Measurements from ENCODE around the gene SNAP25.

SNAP25 gene

GRCh38 chr20:10350188-10350842 lies 131.7 kb downstream of the SNAP25 start:
- H3K4me3 ChIP-seq (ENCODE audit: low read depth, low read length), result no peak overlapping the region
- DNase-seq (ENCODE audit: low read depth), result no peak
- TF ChIP-seq CTCF (IDR thresholded peaks at IDR 0.05; ENCODE audit: control insufficient read depth, extremely low read depth, insufficient read depth), result no peak

- H3K4me3 ChIP-seq (ENCODE audit: low read depth, low read length), result no peak overlapping the region
- no peak for TF ChIP-seq CTCF (IDR thresholded peaks at IDR 0.05; ENCODE audit: control insufficient read depth, extremely low read depth, insufficient read depth)
- DNase-seq (ENCODE audit: low read depth), result no peak
Observed at GRCh38 chr20:10352934-10353824, 134.5 kb downstream of the SNAP25 start.

GRCh38 chr20:10356628-10357027 lies 138.0 kb downstream of the SNAP25 start:
- no peak for TF ChIP-seq CTCF (IDR thresholded peaks at IDR 0.05; ENCODE audit: control insufficient read depth, extremely low read depth, insufficient read depth)
- DNase-seq (ENCODE audit: low read depth), result no peak
- H3K4me3 ChIP-seq (ENCODE audit: low read depth, low read length), result no peak overlapping the region
